GM19025 (cell line): ENCODE measurements around the gene VTN.

Experiments used
- ATAC-seq: cut with Tn5 transposase; IDR thresholded peaks from one replicate; pipeline ENCODE4 v1.9.1; 2021; ENCODE audit warnings: mild to moderate bottlenecking, low read depth, moderate library complexity; ENCODE audit not compliant: unreplicated experiment

The VTN gene

DNA sequence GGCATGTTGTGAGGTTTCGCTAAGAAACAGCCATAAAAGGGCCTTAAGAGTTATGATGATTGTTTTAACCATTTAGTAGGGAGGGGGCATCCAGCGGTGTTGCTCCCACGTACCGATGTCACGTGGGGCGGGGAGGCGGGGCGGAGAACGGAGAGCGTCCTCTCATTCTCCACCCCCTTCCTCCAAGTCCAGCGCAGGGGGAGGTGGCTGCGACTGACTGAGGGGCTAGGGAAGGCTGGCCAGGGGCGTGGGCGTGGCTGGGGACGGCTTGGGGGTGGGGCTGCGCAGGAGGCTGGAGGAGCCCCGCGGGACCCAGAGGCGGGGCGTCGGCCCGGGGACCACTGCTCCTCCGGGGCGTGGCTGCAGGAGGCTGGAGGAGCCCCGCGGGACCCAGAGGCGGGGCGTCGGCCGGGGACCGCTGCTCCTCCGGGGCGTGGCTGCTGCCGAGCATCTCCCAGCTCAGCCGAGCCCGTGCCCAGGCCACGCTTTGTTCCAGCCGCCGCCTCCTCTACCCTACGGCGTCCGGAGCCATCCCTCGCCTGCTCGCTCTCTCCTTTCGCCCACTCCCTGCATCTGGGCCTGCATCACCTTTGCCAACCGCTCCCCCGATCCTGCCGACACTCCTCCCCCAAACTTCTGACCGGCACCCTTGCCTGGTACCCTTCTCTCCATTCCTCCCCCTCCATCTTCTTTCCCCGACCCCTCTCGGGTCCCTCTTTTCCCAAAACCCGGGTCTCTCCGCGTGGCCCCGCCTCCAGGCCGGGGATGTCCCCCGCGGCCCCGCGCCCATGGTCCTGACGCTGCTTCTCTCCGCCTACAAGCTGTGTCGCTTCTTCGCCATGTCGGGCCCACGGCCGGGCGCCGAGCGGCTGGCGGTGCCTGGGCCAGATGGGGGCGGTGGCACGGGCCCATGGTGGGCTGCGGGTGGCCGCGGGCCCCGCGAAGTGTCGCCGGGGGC is 1.4 kb upstream of the VTN start, which contains the start of gene SARM1:
TSS of gene SARM1 (plus strand) at position 450 of the 958 bp plus-strand sequence. CDS start at position 789, 339 bp downstream.
- ATAC-seq: peak; percentile 83

DNA sequence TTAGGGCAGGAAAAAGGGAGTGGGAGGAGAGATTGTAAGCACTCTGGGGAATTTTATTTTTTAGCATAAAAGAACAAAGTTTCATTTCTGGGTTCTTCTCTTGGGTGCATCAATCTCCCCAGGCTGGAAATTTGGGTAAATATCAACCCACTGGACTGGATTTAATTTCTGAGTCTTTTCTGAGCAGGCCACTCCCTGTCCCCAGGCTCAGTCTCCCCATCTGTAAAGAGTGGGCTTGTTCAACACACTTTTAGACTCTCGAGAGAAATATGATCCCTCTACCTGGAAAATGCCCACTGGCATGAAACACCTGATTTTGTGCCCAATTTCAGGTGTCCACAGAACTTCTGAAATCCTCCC is 617 bp upstream of the VTN start:
- no peak for ATAC-seq

DNA sequence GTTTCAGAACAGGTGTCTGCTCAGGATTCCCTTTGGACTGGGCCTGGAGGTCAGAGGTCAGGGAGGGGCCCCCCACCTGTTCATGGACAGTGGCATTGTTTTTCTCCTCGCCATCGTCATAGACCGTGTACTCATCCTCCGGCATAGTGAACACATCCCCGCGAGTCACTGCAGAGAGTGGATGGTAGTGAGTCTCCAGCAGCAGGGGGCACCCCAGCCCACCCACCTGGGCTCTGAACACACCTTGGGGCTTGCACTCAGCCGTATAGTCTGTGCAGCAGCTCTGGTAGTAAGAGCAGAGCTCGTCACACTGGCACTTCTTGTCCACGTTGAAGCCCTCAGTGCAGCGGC is 448 bp downstream of the VTN start:
- ATAC-seq: no peak

DNA sequence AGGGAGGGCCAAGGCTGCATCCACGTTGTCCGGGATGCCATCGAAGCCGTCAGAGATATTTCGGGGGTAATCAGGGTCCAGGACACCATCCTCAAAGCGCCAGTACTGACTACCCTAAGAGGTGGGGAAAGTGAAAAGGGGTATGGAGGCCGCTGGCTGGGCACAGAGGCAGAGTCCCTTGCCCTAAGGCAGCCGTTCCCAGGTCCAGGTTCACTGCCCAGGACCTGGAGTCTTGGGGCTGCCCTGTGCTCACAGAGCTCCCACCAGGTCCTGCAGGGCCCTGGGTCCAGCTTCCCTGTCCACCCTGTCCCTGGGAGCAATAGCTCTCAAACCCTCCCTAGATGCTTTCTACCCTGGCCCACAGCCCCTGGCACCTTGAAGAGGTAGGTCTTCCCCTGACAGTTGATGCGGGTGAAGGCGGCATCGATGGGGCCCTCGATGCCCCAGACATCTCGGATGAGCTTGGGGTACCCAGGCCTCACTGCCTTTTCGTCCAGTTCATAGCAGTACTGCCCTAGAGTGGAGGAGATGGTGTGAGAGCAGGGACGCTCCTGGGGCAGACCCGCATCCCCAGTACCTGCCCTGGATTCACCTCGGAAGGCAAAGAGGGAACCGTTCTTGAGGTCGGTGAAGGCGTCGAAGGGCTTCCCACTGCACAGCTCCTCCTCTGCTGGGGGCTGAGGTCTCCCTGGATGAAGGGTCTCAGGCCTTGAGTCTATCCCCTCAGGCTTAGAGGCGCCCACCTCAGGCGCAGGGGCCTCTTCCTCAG is 1.0 kb downstream of the VTN start:
- no peak for ATAC-seq

DNA sequence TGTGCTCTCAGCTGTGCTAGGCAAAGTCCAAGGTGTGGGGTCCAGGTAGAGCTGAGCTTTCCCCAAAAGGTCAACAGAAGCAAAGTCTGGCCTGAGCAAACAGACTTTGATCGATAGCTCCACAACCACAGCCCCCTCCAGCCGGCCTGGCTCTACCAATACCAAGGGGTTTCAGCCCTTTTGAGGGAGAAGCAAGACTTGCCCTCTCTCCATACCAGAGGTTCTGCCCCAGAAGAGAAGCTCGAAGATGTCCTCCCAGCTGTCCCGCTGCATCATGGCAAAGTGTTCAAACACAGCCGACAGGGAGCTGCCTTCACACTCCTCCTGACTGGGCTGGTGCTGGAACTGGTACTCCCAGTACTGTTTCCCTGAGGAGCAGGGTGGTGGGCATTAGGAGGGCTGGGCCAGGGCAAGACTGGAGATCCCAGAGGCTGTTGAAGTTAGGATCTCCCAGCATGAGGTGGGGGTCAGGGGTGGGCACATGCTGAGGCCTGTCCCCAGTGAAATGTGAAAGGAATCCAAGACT is 1.7 kb downstream of the VTN start:
- no peak for ATAC-seq

DNA sequence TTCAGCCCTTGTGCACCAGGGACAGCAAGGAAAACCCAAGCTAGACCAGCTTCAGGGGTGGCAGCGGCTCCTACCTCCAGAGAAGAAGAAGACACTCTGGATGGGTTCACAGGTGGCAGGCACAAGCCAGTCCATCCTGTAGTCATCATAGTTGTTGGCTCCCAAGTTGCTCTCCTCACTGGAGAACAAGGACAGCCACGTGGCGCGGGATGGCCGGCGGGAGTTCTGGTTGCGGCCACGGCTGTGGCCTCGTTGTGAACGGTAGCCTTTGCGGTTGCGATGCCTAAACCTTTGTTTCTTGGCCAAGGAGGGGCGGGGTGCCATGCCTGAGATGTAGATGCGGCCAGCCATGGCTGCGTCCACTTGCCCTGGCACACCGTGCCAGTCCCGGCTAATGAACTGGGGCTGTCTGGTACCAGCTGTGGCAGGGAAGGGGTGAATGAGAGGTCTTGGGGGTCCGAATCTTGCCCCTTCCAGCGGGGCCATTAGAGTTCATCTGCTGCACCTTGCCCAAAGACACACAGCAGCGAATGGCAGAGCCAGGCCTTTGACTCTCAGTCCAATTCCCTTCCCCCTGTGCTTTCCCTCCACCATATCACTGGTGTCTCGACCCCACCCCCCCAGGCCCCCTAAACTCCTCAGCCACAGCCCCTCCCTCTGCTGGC is 2.3 kb downstream of the VTN start:
- ATAC-seq: no peak

DNA sequence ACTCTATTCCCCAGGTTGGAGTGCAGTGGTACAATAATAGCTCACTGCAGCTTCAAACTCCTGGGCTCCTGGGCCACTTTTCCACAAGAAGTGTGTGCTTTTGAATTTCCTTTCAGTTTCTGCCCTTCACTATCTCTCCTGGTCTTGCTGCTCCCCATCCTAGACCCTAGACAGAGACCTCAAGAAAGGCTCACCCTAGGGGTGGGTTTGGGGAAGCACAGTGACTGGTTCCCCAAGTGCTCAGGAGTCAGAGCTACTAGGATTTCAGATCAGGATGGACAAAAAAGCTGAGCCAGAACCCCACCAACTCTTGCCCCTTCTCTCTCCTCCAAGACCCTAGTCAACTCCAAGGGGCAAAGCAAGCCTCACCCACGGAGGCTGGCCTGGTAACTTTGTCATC is 3.5 kb downstream of the VTN start:
- ATAC-seq: no peak

DNA sequence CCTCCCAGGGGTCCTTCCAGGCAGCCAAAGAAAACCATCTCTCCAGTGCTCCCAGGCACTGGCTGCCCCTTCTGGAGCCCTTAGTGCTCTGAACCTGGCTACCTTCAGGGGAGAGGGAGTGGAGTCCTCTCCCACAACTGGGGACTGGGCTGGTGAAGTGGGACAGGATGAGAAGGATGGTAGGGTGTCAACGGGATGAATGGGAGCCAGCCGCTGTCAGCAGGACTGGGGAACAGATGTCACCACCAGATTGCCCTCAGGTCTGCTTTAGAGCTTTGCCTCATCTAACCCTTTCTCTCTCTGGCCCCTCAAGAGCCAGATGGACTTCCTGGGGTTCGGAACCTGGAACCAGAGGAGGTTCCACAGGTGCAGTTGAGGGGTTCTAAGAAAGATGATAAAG is 4.6 kb downstream of the VTN start:
- no peak for ATAC-seq

DNA sequence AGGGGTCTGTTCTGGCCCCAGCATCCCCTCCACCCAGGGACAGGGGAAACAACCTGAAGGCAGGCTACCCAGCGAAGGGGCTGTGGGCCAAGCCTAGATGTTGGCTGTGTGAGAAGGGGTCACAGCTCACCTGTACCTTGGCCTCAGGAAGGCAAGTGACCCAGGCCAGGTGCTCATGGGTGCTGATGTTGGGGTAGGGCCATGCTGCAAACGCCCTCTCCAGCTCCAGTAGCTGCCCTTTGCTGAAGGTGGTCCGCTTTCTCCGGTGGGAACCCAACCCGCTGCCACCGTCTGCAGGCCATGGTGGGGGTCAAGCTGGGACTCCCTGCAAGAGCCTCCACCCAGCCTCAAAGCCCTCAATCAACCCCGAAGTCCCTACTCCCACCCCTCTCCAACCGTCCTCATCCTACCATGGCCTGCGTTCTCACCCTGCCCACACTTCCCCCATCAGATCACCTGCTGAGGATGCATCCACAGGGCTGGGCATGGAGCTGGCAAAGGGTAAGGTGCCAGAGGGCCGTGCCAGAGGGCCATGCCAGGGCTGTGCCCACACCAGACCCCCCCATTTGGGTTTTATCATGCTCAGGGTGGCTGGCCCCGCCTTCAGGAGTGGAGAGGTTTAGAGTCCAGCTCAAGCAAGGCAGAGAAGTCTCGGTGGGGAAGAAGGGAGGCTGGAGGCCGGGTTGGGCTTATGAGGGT is 5.3 kb downstream of the VTN start, which contains the start of gene SEBOX:
TSS of gene SEBOX (minus strand) at position 535 of the 699 bp plus-strand sequence. CDS start at position 487, 48 bp downstream.
- ATAC-seq: no peak

DNA sequence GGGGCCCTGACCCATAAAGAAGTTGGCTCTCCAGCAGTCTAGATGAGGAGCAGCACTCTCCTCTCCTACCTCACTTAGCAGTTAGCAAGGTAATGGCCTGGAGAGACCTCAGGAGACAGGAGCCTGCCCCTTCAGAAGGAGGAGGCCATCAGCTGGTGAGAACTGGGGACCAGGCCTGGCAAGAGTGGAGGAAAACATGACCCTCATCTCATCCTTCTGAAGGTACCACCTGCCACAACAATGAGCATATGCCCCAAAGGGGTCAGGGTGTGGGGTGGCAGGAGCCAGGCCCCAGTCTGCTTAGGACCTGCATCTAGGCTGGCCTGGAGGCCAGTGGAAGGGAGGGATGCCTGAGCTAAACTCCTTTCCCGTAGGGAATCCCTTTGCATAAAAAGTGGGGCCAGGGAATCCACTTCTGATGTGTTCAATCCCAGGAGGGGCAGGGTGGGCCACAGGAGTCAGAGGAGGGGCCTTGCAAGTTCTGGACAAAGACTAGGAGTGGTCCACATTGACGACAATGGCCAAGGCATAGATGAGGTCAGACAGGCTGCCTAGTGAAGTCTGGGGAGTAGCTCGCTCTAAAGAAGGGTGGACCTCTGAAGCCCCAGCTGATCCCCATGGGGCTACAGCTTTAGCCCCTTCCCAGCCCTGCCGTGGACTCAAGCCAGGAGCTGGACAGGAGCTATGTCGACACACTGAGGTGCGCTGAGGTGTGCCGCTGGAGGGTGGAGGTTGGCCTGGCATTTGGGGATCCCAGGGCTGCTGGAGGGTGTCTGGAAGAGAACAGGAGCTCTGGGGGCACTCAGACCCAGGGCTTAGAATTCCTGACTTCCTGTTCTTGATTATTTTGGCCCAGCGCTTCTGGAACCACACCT is 6.1 kb downstream of the VTN start:
- no peak for ATAC-seq

DNA sequence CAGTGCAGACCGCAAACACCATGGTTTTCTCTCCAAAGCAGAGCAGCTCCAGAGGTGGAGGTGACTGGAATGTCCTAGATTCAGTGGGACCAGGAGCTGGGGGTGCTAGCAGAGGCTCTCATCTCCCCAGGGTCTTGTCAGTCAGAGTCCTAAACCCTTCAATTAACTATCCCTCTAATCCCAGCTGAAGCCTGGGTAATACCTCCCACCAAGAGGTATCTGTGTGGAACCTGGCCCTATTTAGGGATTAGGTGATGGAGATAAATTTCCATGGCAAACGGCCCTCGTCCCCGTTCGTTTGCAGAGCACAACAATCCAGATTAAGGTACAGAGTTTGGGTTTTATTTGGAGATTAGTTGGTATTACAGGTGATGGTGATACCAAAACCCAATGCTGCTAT is 6.9 kb downstream of the VTN start:
- no peak for ATAC-seq

DNA sequence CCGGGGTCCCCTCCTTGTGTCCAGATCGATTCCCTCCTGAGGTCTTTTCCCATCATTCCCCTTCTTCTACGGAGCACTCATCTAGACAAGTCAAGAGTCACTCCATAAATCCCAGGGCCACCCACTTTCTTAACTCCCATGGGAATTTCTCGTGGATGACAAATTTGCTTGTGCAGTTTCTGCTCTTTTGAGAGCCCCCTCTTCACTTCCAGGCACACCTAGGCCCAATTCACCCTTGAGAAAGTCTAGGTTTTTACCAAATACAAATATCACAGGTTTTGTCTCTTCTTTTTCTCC is 12.3 kb downstream of the VTN start:
- ATAC-seq: no peak

DNA sequence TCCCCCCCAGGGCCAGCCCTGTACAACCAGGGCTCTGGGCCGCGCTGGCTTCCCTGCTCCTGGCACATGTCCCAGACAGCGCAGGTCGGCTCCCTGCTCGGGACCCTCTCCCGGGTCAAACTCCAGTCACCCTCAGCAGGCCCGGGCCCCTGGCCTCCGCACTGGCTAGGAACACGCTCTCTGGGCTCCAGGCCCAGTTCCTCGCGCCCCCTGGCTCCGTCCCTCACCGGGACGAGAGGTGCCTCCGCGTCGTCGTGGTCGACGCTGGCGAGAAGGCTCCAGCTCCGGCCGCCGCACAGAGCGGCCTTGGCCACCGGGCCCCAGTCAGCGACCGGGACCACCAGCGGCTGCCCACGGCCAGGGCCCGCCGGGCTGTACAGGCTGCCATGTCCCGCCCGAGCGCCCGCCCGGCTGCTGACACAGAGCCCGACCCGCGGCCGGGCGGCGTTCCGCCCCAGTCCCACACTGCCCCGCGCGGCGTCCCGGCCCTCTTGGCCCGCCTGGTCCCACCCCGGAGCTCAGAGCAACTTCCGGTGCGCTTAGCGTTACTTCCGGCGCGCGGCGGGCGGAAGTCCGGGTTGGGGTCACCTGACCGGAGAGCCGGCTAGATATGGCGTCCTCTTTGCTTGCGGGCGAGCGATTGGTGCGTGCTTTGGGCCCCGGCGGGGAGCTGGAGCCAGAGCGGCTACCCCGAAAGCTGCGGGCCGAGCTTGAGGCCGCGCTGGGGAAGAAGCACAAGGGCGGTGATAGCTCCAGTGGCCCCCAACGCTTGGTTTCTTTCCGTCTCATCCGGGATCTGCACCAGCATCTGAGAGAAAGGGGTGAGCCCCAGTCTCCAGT is 12.8 kb downstream of the VTN start, which contains the start of gene POLDIP2:
TSS of gene POLDIP2 (minus strand) at position 467 of the 840 bp plus-strand sequence. CDS start at position 388, 79 bp downstream.
- peak; percentile 97 for ATAC-seq

DNA sequence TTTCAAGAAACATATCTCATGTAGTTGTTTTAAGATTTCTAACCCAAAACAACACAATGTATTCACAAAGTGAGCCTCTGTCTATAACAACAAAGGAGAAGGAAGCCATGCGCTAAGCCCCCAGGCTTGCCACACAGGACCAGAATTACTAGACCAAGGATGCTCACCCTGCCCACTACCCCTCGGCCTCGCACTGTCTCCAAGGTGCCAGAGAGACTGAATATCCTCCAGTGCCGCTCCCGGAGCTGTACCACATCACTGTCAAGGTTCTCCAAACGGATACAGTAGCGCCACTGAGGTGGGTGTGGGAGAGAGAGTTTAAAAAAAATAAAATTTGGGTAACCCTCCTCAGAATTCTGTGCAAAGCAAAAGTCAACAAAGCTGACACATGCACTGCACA is 19.8 kb downstream of the VTN start:
- ATAC-seq: no peak

DNA sequence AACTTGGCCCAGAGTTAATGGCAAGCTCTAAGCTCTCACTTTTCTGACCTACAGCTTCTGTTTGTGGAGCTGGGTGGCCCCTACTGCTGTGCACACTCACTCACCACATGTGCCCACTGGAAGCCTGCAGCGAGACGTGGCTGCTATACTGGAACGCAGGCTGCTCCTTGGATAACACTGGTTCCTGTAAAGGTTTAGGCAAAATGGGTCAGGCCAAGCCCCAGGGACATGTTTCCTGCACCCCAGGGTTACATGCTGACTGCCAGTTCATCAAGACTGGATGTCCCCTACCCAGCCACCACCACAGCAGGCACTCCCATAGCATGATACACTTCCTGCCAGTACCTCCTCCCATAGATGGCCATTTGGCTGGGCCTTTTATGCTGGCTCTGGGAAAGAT is 21.1 kb downstream of the VTN start:
- ATAC-seq: no peak

DNA sequence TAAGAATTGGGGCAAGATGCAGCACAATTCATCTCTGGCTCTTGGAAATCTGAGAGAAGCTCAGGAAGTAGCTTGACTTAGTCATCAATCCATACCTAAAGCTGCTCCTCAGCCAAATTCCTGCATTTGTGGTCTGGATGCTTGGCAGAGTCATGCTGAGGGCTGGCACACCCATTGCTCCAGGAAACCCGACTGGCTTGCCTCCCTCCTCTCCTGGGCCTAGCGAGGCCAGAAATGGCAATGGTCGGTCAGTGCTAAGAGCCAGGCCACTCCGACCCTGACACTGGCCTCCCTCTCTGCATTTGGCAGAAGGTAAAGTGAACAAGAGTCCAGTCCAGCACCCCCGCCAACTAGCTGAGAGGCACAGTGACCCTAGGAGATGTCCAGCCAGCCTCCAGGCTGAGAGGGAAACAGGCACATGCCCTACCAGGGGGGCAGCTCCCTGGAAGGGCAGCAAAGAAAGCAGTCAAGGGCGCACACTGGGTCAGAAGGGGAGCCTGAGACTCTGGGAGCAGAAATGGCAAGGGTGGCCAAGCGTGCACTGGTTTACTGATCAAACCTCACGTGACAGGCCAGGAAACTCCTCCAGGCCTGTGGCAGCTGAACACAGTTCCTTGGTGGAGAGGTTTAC is 22.7 kb downstream of the VTN start:
- no peak for ATAC-seq

DNA sequence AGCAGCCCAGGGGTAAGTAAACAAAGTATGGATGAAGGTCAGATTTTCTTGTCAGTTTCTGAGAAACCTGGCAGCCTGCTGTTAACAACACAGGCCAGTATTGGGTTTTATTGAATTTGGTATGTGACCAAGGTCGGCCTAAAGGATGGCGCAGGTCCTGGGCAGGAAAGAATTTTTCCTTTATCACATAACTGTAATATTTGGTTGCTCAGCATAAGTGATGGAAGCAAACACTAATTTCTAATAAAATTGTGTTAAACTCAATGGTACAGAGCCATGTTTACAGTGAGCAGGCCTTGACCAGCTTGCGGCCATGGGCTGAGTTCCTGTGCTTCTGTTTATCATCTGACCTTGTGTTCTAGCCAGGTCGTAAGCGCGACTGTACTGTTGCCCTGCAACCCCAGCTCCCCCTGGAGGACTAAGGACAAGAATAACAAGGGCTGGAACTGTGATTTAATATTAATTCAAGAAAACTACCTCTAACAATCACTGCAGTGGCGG is 23.3 kb downstream of the VTN start:
- ATAC-seq: no peak

DNA sequence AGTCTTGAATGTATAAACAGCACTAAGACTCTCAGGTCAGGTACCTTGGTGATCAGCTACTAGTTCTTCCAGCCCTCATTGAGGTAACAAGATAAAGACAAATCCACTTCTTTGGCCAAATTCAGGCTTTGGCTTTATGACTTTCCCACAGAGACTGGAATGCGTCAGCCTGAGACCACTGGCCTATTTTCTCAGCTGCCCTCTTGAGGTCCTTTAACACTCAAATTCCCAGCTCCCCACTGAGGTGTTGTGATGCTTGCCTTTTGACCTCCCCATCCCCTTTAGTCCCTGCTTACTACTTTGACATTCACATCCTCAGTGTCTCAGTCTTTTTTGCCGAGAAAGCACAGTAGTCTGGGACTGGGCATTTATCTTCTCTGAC is 23.9 kb downstream of the VTN start:
- ATAC-seq: no peak
